Stimulated activated CD4-positive, alpha-beta T cell treated with anti-CD3 and anti-CD28 coated beads, Interleukin-1b, Interleukin-23, amount 100 ng/mL, for 24 hours (primary cell): Measurements from ENCODE around the gene ANKRD66.
"Not testable (repeated sequence)": the region's sequence is repeated elsewhere in the genome, so short reads cannot be mapped to it uniquely, and the experiment has no call there.

Source experiments
- DNase-seq, 4 experiments: peaks; one replicate each; pipeline ENCODE4 v3.0.0-alpha.2; 2020; ENCODE audit warnings: low read depth in 4 of 4, low spot score in 1 of 4

Gene ANKRD66

GRCh38 chr6:46746696-46747095, at the start of gene ANKRD66:
Gene ANKRD66 (plus strand): TSS chr6:46746933. CDS start chr6:46751949, 5,016 bp downstream.
- DNase-seq, result no peak

- DNase-seq, result no peak
Observed at GRCh38 chr6:46699970-46700369, 46.8 kb upstream of the ANKRD66 start.

- no peak for DNase-seq
Observed at GRCh38 chr6:46704562-46704961, 42.2 kb upstream of the ANKRD66 start.

- no peak for DNase-seq
Observed at GRCh38 chr6:46706464-46706863, 40.3 kb upstream of the ANKRD66 start.

- no peak for DNase-seq
Observed at GRCh38 chr6:46711491-46711890, 35.2 kb upstream of the ANKRD66 start.

- no peak for DNase-seq
Observed at GRCh38 chr6:46715141-46715540, 31.6 kb upstream of the ANKRD66 start.

- no peak for DNase-seq
Observed at GRCh38 chr6:46719099-46719498, 27.6 kb upstream of the ANKRD66 start.

- no peak for DNase-seq
Observed at GRCh38 chr6:46720401-46720800, 26.3 kb upstream of the ANKRD66 start.

- no peak for DNase-seq
Observed at GRCh38 chr6:46729787-46730326, 16.9 kb upstream of the ANKRD66 start.

GRCh38 chr6:46730921-46731461, 15.7 kb upstream of the ANKRD66 start:
- no peak for DNase-seq

GRCh38 chr6:46733341-46733801, 13.4 kb upstream of the ANKRD66 start:
- no peak for DNase-seq

- DNase-seq, result no peak
Observed at GRCh38 chr6:46734867-46735719, 11.6 kb upstream of the ANKRD66 start, which contains the start of gene PLA2G7. Gene PLA2G7 (minus strand): TSS chr6:46735375. CDS start chr6:46722891, 12,484 bp downstream.

- no peak for DNase-seq
Observed at GRCh38 chr6:46735720-46736031, 11.1 kb upstream of the ANKRD66 start.

- DNase-seq, result no peak
Observed at GRCh38 chr6:46736906-46737305, 9.8 kb upstream of the ANKRD66 start.

GRCh38 chr6:46741482-46741881, 5.3 kb upstream of the ANKRD66 start:
- no peak for DNase-seq

GRCh38 chr6:46741910-46742309, 4.8 kb upstream of the ANKRD66 start:
- DNase-seq, result no peak

- no peak for DNase-seq
Observed at GRCh38 chr6:46743425-46744158, 3.1 kb upstream of the ANKRD66 start.

- DNase-seq, result not testable (repeated sequence)
Observed at GRCh38 chr6:46744159-46744725, 2.5 kb upstream of the ANKRD66 start.

GRCh38 chr6:46745973-46746372, 760 bp upstream of the ANKRD66 start:
- no peak for DNase-seq

GRCh38 chr6:46748940-46749503, 2.3 kb downstream of the ANKRD66 start:
- DNase-seq, result no peak

- no peak for DNase-seq
Observed at GRCh38 chr6:46749731-46750130, 3.0 kb downstream of the ANKRD66 start.
